Stimulated activated CD8-positive, alpha-beta memory T cell treated with anti-CD3 and anti-CD28 coated beads, Interleukin-2, amount 100 ng/mL, for 48 hours (primary cell): ENCODE measurements around the gene TRMT112.

ENCODE experiments used
- DNase-seq, 2 donors: peaks; one replicate each; pipeline ENCODE4 v3.0.0-alpha.2; 2020; ENCODE audit warnings: low read depth in 2 of 2

TRMT112 gene

DNA sequence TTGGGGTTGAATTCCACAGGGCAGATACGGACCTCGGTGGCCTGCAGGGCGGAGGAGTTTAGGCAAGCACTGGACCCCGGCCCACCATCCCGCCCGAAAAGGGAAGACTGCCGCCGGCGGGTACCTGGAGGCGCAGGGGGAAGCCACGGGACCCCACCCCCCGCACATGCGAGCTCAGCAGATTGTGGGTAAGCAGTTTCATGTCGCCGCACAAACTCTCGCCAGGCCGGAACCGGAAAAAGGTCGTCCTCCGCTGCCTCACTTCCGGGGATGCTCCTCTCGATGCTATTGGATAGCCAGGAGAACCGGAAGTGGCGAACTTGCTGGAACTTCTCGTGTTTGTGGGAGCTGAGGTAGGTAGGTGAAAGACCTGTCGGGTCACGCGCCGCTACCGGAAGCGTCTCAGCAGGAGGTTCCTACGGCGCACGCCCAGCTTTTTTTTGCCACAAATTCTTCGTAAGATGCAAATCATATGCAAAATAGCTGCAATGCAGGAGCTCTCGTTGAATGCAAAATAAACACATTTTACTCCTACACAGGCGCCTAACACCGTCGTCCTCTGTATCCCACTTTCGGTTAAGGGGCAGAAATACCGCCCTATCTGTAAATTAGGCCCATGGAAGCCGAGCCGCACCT, at the start of gene TRMT112:
Gene TRMT112, minus strand, starts transcription at position 235 of the 636 bp plus-strand sequence. Its CDS starts 33 bp downstream, at position 202.
- DNase-seq: peak; percentile 87 to 95

DNA sequence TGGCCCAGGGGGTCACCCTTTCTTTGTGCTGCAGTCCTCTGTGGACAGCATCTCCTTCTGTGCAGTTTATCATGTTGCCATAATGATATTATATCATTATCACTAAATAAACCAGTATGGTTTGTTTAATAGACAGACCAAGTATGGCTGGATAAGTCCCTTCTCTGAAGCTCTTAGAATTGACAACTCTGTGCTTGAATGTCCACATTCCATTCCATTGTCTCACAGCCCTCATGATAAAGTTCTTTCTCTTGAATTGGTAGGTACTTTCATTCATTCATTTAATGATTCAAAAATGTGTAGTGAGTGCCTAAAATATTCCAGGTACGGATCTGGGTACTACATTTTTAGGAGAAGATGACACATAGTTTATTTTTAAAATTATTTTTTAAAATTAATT, 49.4 kb upstream of the TRMT112 start:
- no peak for DNase-seq

DNA sequence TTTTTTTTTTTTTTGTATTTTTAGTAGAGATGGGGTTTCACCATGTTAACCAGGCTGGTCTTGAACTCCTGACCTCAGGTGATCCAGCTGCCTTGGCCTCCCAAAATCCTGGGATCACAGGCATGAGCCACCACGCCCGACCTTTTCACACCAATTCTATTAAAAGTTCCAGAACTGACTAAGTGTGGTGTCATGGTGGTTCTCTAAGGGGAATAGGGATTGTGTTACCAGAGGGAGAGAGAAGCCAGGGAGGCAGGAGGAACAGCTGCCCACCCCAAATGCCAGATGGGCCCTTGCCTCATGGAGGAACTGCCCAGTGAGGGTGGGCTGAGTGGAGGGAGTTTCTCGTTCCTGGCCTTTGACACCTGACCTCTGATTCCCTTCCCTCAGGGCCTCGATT, 47.6 kb upstream of the TRMT112 start:
- no peak for DNase-seq

DNA sequence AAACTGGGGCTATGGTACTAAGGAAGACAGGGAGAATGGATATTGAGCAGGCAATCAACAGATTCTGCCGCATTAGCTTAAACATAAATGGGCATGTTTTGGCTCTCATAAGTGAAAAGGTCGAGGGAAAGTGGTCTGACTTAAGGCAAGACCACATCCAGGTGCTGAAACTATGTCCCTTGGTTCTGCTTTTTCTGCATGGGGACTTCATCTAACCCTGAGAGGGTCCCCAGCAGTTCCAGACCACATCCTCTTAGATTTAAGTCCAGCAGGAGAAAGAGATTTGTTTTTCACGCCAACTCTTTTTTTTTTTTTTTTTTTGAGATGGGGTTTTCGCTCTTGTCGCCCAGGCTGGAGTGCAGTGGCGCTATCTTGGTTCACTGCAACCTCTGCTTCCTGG, 47.1 kb upstream of the TRMT112 start:
- no peak for DNase-seq

DNA sequence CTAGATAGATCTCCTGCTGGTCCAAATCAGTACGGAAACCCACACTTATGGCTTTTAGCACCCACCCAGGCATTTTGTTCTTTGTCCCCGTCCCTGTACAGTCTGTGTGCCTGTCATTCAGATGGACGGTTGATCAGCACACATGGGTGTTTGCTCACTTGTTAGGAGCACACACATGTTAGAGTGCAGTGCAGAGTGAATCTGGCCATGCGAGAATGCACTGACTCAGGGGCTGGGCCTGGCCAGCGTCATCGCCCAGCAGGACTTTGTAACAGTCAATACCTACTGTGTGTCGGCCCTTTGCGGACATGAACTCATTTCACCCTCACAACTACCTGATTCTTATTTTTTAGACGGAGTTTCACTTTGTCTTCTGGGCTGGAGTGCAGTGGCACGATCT, 45.0 kb upstream of the TRMT112 start:
- DNase-seq: no peak

DNA sequence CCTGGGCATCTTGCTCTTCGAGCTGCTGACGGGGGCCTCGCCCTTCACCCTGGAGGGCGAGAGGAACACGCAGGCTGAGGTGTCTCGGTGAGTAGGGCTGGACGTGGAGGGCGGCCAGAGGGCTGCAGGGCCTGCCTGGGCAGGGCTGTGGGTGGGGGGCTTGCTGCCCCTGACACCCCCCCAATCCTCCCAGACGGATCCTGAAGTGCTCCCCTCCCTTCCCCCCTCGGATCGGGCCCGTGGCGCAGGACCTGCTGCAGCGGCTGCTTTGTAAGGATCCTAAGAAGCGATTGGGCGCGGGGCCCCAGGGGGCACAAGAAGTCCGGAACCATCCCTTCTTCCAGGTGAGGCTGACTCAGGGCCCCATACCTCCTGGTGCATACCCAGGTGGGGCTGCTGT, 44.3 kb upstream of the TRMT112 start:
- no peak for DNase-seq

DNA sequence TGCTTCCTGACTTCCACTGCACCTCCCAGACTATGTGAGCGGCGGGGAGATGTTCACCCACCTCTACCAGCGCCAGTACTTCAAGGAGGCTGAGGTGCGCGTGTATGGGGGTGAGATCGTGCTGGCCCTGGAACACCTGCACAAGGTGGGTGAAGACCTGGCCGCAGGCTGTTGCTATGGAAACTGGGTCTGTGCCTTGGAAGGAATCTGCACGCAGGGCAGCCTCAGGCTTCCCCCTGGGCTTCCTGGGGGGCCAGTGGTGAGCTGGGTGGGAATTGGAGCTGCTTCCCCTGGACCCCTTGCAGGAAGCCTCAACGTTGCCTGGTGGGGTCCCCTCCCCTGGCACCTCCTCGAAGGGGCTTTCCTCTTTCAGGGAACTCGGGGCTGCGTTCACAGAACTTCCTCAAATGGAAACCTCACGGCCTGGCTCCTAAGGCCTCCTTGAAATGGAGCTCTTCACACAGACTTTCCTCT, 43.1 kb upstream of the TRMT112 start:
- no peak for DNase-seq

DNA sequence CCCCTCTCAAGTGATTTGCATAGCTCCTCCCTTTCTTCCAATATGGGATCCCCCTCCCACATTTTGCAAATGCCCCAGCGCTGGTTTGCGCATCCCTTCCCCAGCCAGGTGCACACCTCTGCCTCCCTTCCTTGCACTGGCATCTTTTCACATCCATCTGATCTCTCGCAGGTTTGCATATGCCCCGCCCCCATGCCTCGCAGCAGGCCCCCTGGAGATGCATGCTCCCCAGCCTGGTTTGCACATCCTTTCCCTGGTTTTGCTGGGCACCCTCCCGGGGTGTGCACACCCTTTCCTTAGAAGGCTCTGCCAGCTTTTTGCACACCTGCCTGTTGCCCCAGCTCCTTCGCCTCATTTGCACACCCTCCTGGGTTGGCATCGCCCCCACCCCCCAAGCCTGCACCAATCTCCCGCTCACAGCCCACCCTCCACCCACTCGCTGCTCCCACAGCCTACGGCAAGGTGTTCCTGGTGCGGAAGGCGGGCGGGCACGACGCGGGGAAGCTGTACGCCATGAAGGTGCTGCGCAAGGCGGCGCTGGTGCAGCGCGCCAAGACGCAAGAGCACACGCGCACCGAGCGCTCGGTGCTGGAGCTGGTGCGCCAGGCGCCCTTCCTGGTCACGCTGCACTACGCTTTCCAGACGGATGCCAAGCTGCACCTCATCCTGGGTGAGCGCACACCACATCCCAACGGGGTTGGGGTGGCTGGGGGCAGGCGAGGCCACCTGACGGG, 42.5 kb upstream of the TRMT112 start:
- DNase-seq: no peak

DNA sequence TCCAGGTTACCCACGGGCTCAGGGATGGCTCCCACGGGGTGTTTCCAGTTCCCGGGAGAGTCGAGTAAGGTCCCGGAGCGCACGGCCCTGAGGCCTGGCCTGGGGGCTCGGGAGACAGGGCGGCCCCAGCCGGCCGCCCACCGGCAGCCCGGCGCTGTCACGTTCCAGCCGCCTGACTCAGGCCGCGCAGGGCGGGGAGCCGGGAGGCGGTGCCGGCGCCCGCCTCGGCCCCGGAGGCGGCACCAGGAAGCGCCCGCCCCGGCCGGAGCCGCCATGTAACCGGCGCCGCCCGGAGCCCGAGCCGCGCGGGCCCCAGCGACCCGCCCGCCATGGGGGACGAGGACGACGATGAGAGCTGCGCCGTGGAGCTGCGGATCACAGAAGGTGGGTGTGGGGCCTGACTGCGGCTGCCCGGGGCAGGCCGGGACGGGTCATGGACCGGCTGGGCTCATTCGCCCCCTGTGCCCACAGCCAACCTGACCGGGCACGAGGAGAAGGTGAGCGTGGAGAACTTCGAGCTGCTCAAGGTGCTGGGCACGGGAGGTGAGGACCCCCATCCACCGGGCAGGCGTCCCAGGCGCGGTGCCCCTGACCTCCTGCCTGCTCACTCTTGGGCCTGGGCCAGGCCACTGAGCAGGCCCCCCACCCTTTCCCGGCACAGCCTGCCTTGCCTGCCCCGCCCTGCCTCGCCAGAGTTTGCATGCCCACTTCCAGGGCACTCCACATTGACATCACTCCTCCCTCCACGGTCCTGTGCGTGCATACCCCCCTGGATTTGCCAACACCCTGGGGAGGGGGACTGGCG, 41.8 kb upstream of the TRMT112 start, which contains the start of gene RPS6KA4:
Gene RPS6KA4, plus strand, starts transcription at position 256 of the 805 bp plus-strand sequence. Its CDS starts 74 bp downstream, at position 330.
- DNase-seq: peak; percentile 44 to 51

DNA sequence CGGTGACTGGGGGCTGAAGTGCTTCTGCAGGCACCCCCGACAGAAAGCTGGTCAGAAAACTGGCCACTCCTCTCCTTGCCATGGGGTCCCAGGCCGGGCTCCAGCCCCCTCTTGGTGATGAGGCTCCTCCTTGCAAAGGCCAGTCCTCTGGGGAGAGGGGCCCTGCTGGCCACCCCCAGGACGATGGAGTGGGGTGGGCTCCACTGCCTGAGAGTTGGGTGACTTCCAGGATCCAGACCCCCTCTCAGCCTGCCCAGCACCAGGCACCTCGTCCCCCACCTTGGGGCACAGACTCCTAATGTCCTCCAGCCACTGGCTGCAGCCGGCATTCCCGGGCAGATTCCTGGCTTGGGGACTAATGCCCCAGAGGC, 41.2 kb upstream of the TRMT112 start:
- no peak for DNase-seq

DNA sequence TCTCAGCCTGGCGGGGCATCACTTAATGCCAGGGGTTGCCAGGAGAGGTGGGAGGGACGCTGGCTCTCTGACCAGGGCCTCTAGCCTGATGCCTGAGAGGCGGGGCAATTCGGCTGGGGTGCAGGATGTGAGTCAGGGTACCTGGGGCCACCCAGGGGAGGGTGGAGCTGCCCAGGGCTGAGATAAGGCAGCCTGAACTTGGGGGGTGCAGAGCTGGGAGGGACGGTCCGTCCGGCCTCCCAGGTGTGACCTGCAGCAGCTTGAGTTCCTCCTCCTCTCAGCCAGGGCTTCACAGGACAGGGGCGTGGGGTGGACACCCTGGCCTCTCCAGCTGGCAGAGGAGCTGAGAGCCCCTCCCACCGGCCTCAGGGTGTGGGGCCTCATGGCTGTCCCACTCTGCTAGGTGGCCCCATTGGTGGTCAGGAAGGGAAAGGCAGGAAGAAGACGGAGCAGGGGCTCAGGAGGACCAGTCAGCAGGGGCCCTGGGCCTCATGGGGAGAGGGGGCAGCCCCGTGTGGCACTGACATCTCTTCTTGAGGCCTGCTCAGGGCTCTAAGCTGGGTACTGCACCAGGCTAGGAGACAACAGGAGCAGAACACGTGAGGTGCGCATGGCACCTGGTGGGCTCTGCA, 40.7 kb upstream of the TRMT112 start:
- peak; percentile 47 to 59 for DNase-seq

DNA sequence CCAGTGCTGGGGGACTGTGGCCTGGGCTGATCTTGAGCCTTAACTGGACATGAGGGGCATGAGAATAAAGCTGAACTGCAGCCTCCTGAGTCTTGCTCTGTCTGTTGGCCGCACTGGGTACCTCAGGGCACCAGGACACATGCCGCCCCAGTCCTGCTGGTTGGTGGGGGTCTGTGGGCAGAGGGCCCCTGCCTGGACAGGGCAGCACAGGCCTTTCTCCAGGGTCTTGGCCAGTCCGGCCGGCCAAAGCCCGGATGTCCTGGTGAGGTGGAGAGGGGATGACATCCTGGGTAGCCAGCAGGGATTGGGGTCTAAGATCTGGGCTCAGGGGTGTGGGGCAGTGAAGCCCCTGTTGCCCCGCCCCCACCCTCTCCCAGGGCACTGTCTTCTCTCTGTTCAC, 40.1 kb upstream of the TRMT112 start:
- no peak for DNase-seq

DNA sequence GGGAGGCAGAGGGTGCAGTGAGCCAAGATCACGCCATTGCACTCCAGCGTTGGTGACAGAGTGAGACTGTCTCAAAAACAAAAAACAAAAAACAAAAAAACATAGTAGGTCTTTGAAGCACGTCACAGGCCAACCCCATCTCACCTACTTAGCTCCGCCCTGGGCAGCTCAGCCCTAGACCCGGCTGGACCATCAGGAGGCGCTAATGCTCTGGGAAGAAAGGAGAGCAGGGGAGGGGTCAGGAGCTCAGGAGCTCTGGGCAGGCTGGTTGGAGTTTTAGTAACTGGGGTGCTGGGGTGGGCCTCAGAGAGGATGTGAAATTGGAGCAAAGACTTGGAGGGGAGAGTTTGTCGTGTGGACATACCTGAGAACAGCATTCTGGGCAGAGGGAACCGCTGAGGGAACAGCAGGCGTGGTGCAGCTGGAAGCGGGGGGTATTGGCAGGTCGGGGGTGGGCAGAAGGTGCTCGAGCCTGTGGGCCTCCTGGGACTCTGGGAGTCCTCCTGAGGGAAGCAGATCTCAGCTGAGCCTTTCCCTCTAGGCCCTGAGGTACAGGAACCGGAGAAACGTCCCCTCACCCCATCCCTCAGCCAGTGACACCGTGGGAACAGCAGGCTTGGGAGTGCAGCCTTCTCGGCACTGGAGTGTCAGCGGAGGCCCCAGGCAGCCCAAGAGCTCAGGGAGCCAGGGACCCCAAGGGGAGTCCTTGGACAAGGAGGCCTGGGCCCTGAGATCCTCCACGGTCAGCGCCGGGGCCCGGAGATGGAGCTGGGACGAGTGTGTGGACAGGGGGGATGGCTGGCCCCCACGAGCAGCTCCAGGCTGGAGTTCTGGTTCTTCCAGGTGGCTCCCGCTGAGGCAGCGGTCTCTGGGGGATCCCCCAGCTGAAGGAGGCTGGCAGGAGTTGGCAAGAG, 39.4 kb upstream of the TRMT112 start:
- DNase-seq: peak in 1 of 2 donors; percentile 32

DNA sequence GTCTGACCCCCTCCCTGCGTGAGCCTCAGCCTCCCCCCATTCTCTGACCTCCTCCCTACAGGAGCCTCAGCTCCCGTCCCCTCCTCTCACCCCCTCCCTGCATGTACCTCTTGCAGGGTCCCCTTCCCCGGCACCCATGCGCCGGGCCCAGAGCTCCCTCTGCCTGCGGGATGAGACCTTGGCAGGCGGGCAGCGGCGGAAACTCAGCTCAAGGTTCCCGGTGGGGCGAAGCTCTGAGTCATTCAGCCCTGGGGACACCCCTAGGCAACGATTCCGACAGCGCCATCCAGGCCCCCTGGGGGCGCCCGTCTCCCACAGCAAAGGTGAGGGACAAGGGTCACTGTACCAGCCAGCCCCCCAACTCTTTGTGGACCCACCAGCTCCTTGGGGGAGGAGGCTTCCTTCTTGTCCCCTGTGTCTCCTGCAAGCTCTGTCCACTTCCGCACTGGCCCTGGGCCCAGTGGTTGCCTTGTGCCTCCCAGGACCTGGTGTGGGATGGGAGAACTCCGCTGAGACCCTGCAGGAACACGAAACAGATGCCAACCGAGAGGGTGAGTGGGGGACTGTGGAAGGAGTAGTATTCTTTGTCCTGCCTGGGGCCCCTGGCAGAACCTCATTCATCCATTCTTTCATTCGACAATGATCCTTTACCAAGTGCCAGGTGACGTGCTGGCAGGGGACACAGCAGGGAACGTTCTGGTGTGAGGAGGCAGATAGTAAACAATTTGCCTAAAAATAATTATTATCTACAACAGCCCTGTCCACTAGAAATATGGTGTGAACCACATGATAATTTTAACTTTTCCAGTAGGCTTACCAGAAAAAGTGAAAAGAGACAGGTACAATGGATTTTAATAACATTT, 38.0 kb upstream of the TRMT112 start:
- DNase-seq: peak; percentile 44 to 57

DNA sequence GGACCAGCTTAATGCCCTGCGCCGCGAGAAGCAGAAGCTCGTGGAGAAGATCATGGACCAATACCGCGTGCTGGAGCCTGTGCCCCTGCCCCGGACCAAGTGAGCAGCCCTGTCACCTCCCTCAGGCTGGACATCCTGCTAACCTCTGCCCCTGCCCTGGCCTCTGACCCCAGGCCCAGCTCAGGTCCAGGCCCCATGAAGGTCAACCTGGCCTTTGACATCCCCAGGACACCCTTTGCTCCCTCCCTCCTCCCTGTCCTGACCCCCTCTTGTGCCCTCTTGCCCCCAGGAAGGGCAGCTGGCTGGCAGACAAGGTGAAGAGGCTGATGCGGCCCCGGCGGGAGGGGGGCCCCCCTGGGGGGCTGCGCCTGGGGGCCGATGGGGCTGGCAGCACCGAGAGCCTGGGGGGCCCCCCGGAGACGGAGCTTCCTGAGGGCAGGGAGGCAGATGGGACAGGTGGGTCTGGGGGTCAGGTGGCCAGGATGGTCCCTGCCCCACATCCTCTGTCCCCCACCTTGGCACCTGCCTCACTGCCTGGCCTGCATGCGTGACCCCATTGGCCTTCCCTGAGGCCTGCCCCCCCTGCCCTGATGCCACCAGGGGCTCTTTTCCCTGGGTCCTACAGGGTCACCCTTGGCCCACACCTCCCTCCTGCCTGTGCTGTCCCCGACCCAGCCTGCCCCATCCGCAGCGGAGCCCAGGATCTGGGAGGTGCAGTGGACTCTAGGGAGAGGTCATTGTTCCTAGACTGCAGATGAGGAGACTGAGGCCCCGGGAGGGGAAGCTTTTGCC, 36.6 kb upstream of the TRMT112 start:
- no peak for DNase-seq

DNA sequence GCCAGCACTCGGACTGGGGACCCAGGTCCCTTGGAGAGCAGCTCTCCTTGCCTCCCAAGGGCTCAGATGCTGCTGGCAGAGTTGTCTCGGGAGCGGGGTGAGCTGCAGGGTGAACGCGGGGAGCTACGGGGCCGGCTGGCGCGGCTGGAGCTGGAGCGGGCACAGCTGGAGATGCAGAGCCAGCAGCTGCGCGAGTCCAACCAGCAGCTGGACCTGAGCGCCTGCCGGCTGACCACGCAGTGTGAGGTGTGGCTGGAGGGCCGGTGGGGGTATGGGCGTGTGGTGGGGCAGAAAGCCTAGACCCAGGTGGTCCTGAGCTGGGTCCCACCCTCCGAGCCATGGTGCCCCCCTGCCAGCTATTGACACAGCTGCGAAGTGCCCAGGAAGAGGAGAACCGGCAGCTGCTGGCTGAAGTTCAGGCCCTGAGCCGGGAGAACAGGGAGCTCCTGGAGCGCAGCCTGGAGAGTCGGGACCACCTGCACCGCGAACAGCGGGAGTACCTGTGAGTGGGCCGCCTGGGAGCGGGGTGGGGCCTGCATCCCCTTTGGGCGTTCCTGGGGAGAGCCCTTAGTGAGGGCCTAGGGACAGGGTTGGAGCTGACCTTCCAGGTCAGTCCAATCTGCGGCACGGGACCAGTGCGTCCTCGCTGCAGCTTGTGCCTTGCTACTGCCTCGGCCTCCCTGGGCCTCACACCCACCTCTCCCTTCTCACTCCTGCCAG, 35.8 kb upstream of the TRMT112 start:
- no peak for DNase-seq

DNA sequence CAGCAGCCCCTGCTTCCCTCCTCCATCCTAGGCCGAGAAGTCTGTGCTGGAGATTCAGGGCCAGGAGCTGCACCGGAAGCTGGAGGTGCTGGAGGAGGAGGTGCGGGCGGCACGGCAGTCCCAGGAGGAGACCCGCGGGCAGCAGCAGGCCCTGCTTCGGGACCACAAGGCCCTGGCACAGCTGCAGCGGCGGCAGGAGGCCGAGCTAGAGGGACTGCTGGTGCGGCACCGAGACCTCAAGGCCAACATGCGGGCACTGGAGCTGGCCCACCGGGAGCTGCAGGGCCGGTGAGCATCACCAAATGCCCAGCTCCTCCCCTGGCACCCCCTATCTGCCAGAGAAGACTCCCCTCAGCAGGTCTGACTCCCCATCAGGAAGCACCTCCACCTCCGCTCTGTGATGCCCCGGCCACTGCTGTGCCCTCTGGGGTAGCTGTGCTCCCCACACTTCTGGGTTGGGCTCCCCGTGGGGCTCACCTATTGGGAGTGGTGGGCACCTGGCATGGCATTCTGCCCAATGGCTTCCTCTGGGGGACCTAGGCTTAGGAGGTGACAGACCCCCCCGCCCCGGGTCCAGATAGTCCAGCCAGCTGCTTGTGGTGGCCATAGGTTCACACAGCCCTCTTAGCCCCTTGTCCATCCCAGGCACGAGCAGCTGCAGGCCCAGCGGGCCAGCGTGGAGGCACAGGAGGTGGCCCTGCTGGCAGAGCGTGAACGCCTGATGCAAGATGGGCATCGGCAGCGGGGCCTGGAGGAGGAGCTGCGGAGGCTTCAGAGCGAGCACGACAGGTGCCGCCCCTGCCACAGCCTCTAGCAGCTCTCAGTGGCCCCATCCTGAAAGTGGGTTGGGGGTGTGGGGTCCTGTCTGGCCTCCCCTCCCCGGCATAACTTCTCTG, 35.0 kb upstream of the TRMT112 start:
- no peak for DNase-seq
